ENCODE measurements around the gene TSR2.
"Not testable (repeated sequence)": the region's sequence is repeated elsewhere in the genome, so short reads cannot be mapped to it uniquely, and the experiment has no call there.

The TSR2 gene

DNA sequence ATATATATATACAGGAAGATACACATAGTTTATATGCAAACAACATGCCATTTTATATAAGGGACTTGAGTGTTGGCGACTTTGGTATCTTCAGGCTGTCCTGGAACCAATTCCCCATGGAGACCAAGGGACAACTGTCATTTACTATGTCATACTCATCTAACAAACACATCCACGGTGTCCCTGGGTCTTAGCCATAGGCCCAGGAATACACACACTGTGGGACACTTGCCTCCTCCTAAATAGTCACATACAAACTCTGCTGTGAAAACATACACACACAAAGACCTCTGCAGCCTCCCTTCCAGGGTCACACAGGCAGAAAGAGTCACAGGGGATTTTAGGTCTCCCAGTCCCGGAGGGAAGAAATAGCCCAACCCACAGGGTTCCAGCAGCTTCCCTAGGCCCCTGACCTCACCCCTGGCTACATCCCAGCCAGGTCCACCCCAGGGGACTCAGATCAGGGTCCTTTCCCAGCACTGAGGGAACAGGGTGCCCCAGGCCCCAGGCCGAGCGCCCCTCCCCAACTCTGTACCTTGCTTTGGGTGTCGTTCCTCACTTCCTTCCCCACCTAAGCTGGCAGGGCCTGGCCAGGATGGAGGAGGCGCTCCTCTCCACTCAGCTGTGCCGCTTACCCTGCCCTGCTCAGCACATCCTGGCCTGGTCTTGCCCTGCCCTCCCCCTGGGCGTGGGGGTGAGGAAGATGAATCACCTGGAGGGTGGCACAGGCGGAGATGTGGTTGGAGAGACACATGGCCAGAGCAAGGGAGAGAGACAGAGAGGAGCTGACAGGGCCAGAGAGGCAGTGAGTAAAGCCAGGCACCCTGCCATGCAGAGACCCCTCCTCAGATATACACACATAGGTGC lies 34.0 kb downstream of the TSR2 start:
- no peak for DNase-seq

DNA sequence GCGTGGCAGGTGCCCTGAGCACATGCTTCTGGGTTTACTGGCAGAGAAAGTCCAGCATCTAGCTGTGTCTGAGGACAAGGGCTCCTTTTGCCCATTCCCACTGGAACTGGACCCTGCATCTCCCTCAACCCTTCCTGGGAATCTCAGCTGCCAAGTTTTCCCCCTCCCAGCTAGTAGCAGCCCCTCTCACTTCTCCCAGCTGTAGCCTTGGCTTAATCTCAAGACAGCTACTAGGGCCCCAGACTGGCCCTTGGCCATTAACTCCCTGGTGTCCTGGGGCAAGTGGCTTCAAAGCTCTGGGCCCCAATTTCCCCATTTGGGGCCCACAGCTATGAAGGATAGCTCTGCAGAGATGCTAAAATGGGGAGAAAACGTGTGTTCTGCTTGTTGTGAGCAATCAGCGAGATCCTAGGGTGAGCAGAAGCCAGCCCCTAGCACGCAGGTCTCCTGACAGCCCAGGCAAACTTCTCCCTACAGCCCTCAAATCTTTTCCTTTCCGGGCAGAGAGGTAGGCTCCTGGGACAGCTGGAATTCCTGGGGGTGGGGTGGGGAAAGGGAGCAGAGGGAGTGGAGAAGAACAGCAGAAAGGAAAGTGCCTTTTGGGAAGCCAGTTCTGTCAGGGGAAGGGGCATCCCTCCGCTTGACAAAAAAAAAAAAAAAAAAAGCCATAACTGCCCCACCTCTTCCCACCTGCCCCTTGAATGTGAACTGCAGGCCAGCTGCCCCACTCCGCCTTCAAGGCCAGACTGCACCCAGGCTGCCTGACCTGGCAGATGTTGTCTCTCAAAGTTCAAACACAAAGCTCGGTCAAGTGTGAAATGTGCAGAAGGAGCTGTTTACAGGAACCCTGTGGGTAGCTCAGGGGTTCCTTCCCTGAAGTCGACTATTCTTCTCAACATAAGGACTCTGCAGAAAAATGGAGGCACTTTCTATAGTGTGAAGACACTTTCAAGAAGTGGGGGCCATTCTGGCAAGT lies 39.2 kb downstream of the TSR2 start:
- DNase-seq, result peak in 1 of 2 experiments; percentile 34

DNA sequence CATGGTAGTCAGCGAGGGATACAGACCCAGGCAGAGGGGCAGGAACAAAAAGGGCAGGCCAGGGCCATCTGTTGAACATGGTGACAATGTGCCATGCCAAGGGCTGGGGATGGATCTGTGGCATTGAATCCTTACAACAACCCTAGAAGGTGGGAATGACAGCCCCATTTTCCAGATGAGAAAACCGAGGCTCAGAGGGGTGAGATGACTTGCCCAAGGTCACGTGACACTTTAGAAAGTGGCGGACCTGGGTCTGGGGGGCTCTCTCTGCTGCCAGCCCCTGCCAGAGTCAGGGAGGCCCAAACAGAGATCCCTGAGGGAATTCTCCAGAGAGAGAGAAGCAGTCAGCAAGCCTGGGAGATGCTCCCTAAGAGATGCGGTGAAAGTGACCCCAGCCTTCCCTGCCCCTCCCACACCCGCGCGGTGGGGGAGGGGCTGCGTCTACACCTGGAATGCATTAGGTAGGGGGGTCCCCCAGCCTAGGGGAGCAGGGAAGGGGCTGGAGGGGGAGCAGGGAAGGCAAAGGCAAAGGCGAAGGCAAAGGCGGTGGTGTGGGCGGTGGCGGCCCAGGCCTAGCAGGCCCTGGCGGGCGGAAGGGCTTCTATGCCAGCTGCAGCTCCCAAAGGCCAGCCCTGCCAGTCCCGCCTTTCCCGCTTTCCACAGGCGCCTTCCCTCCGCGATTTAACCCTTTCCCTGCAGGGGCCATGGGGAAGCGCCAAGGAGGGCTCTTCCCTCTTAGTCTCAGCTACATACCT lies 42.8 kb downstream of the TSR2 start:
- peak in 1 of 2 experiments; percentile 68 for DNase-seq

DNA sequence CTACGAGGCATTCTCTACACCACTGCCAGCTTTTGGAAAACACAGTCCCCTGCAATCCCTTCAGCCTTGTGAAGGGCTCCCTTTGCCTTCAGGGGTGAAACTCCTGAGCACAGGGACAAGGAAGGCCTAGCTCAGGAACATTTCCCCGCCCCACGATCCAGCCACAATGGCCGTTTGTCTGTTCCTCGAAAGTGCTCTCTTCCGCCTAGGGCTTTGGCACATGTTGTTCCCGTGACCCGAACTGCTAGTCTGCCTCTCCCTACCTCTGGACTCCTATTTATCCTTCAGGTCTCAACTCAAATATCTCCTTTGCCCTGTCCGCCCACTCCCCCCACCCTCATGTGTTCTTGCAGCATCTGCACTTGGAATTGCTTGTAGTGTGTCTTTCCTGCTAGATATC lies 43.7 kb downstream of the TSR2 start:
- peak in 1 of 2 experiments; percentile 28 for DNase-seq

DNA sequence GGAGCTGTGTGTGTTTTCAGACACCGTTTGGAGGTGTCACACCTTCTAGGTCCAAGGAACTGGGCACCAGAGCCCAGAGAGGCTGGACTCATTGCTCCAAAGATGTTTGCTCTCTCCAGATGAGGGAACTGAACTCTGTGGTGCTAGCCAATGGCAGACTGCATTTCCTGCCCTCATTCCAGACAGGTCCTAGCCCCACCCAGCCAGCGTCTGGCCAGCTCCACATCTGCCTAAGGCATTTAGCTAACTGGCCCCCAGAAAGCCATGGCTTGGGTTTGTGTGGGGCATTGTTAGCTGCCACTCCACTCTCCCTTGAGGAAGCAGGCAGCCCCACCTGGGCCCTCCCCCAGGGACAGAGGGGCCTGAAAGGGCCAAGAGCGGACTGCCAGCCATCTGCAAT lies 44.5 kb downstream of the TSR2 start:
- no peak for DNase-seq

DNA sequence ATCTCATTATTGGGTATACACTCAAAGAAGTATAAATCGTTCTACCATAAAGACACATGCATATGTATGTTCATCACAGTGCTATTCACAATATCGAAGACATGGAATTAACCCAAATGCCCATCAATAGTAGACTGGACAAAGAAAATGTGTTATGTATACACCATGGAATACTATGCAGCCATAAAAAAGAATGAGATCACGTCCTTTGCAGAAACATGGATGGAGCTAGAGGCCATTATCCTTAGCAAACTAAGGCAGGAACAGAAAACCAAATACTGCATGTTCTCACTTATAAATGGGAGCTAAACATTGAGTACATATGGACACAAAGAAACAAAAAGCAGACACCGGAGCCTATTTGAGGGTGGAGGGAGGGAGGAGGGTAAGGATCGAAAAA lies 49.6 kb downstream of the TSR2 start:
- not testable (repeated sequence) for DNase-seq

DNA sequence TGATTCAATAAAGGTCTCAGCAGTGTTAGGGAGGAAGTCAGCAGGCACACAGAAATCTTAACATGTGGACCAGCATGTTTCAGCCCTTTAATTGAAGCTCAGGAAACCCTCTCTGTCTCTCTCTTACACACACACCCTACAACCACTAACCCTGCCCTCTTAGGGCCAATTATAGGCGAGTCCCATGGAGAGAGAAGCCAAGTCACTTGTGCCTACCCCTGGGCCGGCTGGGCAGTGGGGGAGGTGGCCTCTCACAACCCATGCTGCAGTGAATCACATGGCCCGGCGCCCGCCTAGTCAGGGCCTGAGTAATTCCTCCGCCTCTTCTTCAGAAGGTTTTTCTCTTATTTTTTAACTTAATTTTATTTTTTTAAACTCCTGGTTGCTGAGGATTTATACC lies 52.1 kb downstream of the TSR2 start:
- no peak for DNase-seq

DNA sequence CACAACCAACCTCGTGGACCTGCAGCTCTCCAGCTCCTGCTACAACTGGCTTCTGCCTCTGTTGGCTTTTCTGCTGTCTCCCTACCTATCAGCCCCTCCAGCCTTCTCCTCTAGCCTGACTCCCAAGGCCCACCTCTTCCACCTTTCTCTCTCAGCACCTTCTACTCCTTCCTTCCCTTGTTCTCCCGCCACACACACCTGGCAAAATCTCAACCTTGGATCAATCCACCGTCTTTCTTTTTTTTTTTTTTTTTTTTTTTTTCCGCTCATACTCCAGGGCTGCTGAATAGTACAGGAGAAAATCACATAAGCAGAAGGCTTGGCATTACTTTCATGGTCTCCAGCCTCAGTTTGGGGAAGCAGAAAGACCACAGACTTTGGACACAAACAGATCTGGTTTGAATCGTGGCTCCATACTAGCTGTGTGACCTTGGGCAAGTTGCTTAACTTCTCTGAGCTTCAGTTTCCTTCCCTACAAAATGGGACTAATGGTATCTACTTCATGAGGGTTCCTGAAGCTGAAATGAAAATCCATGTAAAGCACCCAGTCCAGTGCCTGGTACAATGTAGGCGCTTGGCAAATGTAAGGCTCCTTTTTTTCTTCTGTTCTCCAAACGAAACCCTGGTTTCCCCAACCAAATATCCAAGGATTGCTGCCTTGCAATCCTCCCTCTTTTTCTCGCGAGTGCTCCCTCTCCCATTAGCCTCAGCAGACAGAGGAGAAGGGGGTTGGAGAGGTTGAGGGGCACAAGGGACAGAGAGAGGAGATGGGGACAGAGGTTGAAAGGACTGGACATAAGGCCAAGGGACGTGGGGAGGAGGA lies 54.2 kb downstream of the TSR2 start:
- no peak for DNase-seq
